ENCODE data around the gene TGFB1I1.

- TF ChIP-seq, protein P1, sequence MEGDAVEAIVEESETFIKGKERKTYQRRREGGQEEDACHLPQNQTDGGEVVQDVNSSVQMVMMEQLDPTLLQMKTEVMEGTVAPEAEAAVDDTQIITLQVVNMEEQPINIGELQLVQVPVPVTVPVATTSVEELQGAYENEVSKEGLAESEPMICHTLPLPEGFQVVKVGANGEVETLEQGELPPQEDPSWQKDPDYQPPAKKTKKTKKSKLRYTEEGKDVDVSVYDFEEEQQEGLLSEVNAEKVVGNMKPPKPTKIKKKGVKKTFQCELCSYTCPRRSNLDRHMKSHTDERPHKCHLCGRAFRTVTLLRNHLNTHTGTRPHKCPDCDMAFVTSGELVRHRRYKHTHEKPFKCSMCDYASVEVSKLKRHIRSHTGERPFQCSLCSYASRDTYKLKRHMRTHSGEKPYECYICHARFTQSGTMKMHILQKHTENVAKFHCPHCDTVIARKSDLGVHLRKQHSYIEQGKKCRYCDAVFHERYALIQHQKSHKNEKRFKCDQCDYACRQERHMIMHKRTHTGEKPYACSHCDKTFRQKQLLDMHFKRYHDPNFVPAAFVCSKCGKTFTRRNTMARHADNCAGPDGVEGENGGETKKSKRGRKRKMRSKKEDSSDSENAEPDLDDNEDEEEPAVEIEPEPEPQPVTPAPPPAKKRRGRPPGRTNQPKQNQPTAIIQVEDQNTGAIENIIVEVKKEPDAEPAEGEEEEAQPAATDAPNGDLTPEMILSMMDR (IDR thresholded peaks at IDR 0.05), result no peak
- no peak for TF ChIP-seq EZH2 (IDR thresholded peaks at IDR 0.05; ENCODE audit: borderline replicate concordance, insufficient read depth, low read depth, low read length, poor library complexity, severe bottlenecking)
These were observed 43.7 kb upstream of the TGFB1I1 start, which contains the start of gene COX6A2 for GRCh38 chr16:31428279-31428597.
